T-helper 1 cell treated with Interleukin-12 subunit alpha and Interleukin-12 subunit beta and Interleukin-4 antibody, amounts not matched to agents 30 μg/mL and 1 μg/mL, for 36 hours (primary cell): ENCODE measurements around the gene AVPI1.
"Not testable (repeated sequence)": the region's sequence is repeated elsewhere in the genome, so short reads cannot be mapped to it uniquely, and the experiment has no call there.

Source experiments
- H3K27ac Mint-ChIP-seq: one replicate; pipeline ENCODE4 v1.8.0; 2021; ENCODE audit warnings: mild to moderate bottlenecking, mixed read lengths
- H3K27me3 Mint-ChIP-seq: one replicate; pipeline ENCODE4 v1.8.0; 2021; ENCODE audit warnings: low read depth, mixed read lengths
- H3K36me3 Mint-ChIP-seq: one replicate; pipeline ENCODE4 v1.8.0; 2021; ENCODE audit warnings: low read depth, mixed read lengths
- H3K4me1 Mint-ChIP-seq: one replicate; pipeline ENCODE4 v1.8.0; 2021; ENCODE audit warnings: low read depth, mixed read lengths
- H3K4me3 Mint-ChIP-seq: one replicate; pipeline ENCODE4 v1.8.0; 2021; ENCODE audit warnings: mild to moderate bottlenecking, moderate library complexity, mixed read lengths
- H3K9me3 Mint-ChIP-seq: one replicate; pipeline ENCODE4 v1.8.0; 2021; ENCODE audit warnings: mixed read lengths

Gene AVPI1

GRCh38 chr10:97644936-97645335 is 42.1 kb downstream of the AVPI1 start:
- H3K27ac Mint-ChIP-seq = no peak overlapping the region
- peaks cover 4% of the 10 kb centered on the region for H3K36me3 Mint-ChIP-seq
- no peaks in the 10 kb centered on the region for H3K27me3 Mint-ChIP-seq
- no peak overlapping the region for H3K4me3 Mint-ChIP-seq
- H3K9me3 Mint-ChIP-seq = no peaks in the 10 kb centered on the region
- H3K4me1 Mint-ChIP-seq = peaks cover 32% of the 10 kb centered on the region

- Mint-ChIP-seq H3K9me3 (no peaks in the 10 kb centered on the region), H3K4me3 (peak overlapping the region; percentile 4), H3K36me3 (peaks cover 4% of the 10 kb centered on the region), H3K27me3 (no peaks in the 10 kb centered on the region), H3K27ac (no peak overlapping the region), H3K4me1 (peaks cover 24% of the 10 kb centered on the region)
Observed at GRCh38 chr10:97643441-97643985, 43.5 kb downstream of the AVPI1 start.

- H3K27ac Mint-ChIP-seq = peak overlapping the region; percentile 60
- H3K27me3 Mint-ChIP-seq, H3K9me3 Mint-ChIP-seq, H3K36me3 Mint-ChIP-seq: not testable (repeated sequence)
- peak overlapping the region; percentile 78 for H3K4me3 Mint-ChIP-seq
- H3K4me1 Mint-ChIP-seq = peaks cover 23% of the 10 kb centered on the region
Observed at GRCh38 chr10:97642471-97643159, 44.4 kb downstream of the AVPI1 start.

GRCh38 chr10:97640868-97641811 is 45.9 kb downstream of the AVPI1 start:
- peak overlapping the region; percentile 88 for H3K27ac Mint-ChIP-seq
- H3K36me3 Mint-ChIP-seq = peaks cover 4% of the 10 kb centered on the region
- H3K27me3 Mint-ChIP-seq = no peaks in the 10 kb centered on the region
- H3K4me1 Mint-ChIP-seq = peaks cover 21% of the 10 kb centered on the region
- peak overlapping the region; percentile 98 for H3K4me3 Mint-ChIP-seq
- no peaks in the 10 kb centered on the region for H3K9me3 Mint-ChIP-seq

- Mint-ChIP-seq H3K36me3 (peaks cover 1% of the 10 kb centered on the region), H3K27me3 (no peaks in the 10 kb centered on the region), H3K4me3 (peak within 1 kb of the TSS; percentile 98), H3K27ac (peak within 1 kb of the TSS; percentile 88), H3K9me3 (no peaks in the 10 kb centered on the region), H3K4me1 (peaks cover 19% of the 10 kb centered on the region)
Observed at GRCh38 chr10:97640174-97640867, 46.7 kb downstream of the AVPI1 start, which contains the start of gene PI4K2A. Gene PI4K2A, plus strand, starts transcription at chr10:97640671. Its CDS starts 72 bp downstream, at chr10:97640743.

GRCh38 chr10:97639090-97639489 is 48.0 kb downstream of the AVPI1 start:
- H3K9me3 Mint-ChIP-seq, H3K36me3 Mint-ChIP-seq, H3K27ac Mint-ChIP-seq, H3K4me3 Mint-ChIP-seq, H3K27me3 Mint-ChIP-seq: not testable (repeated sequence)
- H3K4me1 Mint-ChIP-seq = peaks cover 20% of the 10 kb centered on the region

- no peaks in the 10 kb centered on the region for H3K9me3 Mint-ChIP-seq
- H3K4me3 Mint-ChIP-seq = no peak overlapping the region
- H3K27ac Mint-ChIP-seq = no peak overlapping the region
Observed at GRCh38 chr10:97635577-97635976, 51.5 kb downstream of the AVPI1 start.

GRCh38 chr10:97633921-97634320 is 53.1 kb downstream of the AVPI1 start:
- peak overlapping the region; percentile 98 for H3K4me3 Mint-ChIP-seq
- peak overlapping the region; percentile 67 for H3K27ac Mint-ChIP-seq
- H3K4me1 Mint-ChIP-seq = peaks cover 14% of the 10 kb centered on the region
- no peaks in the 10 kb centered on the region for H3K9me3 Mint-ChIP-seq
- no peaks in the 10 kb centered on the region for H3K27me3 Mint-ChIP-seq
- no peaks in the 10 kb centered on the region for H3K36me3 Mint-ChIP-seq

More at GRCh38 chr10:97635577-97635976, 51.5 kb downstream of the AVPI1 start:
- H3K36me3 Mint-ChIP-seq = no peaks in the 10 kb centered on the region
- peaks cover 18% of the 10 kb centered on the region for H3K4me1 Mint-ChIP-seq
- no peaks in the 10 kb centered on the region for H3K27me3 Mint-ChIP-seq

- Mint-ChIP-seq H3K27me3 (no peaks in the 10 kb centered on the region), H3K4me3 (peak within 1 kb of the TSS; percentile 98), H3K9me3 (no peaks in the 10 kb centered on the region), H3K27ac (peak within 1 kb of the TSS; percentile 73), H3K36me3 (no peaks in the 10 kb centered on the region), H3K4me1 (peaks cover 14% of the 10 kb centered on the region)
Observed at GRCh38 chr10:97632949-97633884, 53.8 kb downstream of the AVPI1 start, which contains the start of gene MORN4. Gene MORN4, minus strand, starts transcription at chr10:97633500. Its CDS starts 13,847 bp downstream, at chr10:97619653.

- peaks cover 14% of the 10 kb centered on the region for H3K4me1 Mint-ChIP-seq
- no peaks in the 10 kb centered on the region for H3K36me3 Mint-ChIP-seq
- no peaks in the 10 kb centered on the region for H3K27me3 Mint-ChIP-seq
- no peak overlapping the region for H3K4me3 Mint-ChIP-seq
- H3K9me3 Mint-ChIP-seq = no peaks in the 10 kb centered on the region
- H3K27ac Mint-ChIP-seq = no peak overlapping the region
Observed at GRCh38 chr10:97631098-97631497, 55.9 kb downstream of the AVPI1 start.

GRCh38 chr10:97629289-97629688 is 57.8 kb downstream of the AVPI1 start:
- Mint-ChIP-seq H3K9me3 (no peaks in the 10 kb centered on the region), H3K27ac (no peak overlapping the region), H3K4me3 (no peak overlapping the region), H3K27me3 (no peaks in the 10 kb centered on the region), H3K4me1 (peaks cover 14% of the 10 kb centered on the region), H3K36me3 (no peaks in the 10 kb centered on the region)

- H3K4me1 Mint-ChIP-seq = peaks cover 5% of the 10 kb centered on the region
- H3K4me3 Mint-ChIP-seq = no peak overlapping the region
- H3K27me3 Mint-ChIP-seq = no peaks in the 10 kb centered on the region
- no peaks in the 10 kb centered on the region for H3K9me3 Mint-ChIP-seq
- H3K36me3 Mint-ChIP-seq = no peaks in the 10 kb centered on the region
- no peak overlapping the region for H3K27ac Mint-ChIP-seq
Observed at GRCh38 chr10:97628228-97628627, 58.8 kb downstream of the AVPI1 start.

- H3K9me3 Mint-ChIP-seq = no peaks in the 10 kb centered on the region
- H3K27ac Mint-ChIP-seq = no peak overlapping the region
- H3K36me3 Mint-ChIP-seq = no peaks in the 10 kb centered on the region
- H3K27me3 Mint-ChIP-seq = no peaks in the 10 kb centered on the region
- H3K4me3 Mint-ChIP-seq = no peak overlapping the region
- peaks cover under 1% of the 10 kb centered on the region for H3K4me1 Mint-ChIP-seq
Observed at GRCh38 chr10:97627731-97628130, 59.3 kb downstream of the AVPI1 start.
